Loucy (cell line): Measurements from ENCODE around the gene SIRT7.
A peak's percentile ranks its signal among the peaks of the same experiment; 100 is the strongest.
"Not testable (repeated sequence)": the region's sequence is repeated elsewhere in the genome, so short reads cannot be mapped to it uniquely, and the experiment has no call there.

Experiments used
- H2AFZ ChIP-seq: fragments of 200-600 bp; sonication (generic); 2 replicates; pipeline ENCODE4 v1.6.0; 2016; ENCODE audit warnings: antibody characterized with exemption, mild to moderate bottlenecking, low read length, moderate library complexity
- H3F3A ChIP-seq: fragments of 200-600 bp; 2 replicates; pipeline ENCODE4 v1.6.0; 2016; ENCODE audit warnings: antibody characterized with exemption, low read depth, mild to moderate bottlenecking
- H3K27me3 ChIP-seq: fragments of 200-600 bp; sonication (generic); 2 replicates; pipeline ENCODE4 v1.6.1; 2014; ENCODE audit warnings: low read length, mild to moderate bottlenecking; ENCODE audit not compliant: insufficient read depth, poor library complexity, severe bottlenecking
- H3K36me3 ChIP-seq: fragments of 200-600 bp; sonication (generic); 2 replicates; pipeline ENCODE4 v1.6.1; 2016; ENCODE audit warnings: low read length; ENCODE audit not compliant: insufficient read depth
- H3K4me1 ChIP-seq: fragments of 200-600 bp; sonication (generic); 2 replicates; pipeline ENCODE4 v1.5.1; 2014; ENCODE audit warnings: low read length, mild to moderate bottlenecking; ENCODE audit not compliant: insufficient read depth, poor library complexity, severe bottlenecking
- H3K4me2 ChIP-seq: fragments of 200-600 bp; sonication (generic); 2 replicates; pipeline ENCODE4 v1.6.0; 2014; ENCODE audit warnings: antibody characterized with exemption, low read length, low read depth, mild to moderate bottlenecking; ENCODE audit not compliant: poor library complexity, severe bottlenecking
- H3K4me3 ChIP-seq: fragments of 200-600 bp; sonication (generic); 2 replicates; pipeline ENCODE4 v1.5.1; 2014; ENCODE audit warnings: low read length, mild to moderate bottlenecking, mixed read lengths; ENCODE audit not compliant: poor library complexity, severe bottlenecking
- H3K79me2 ChIP-seq: fragments of 200-600 bp; sonication (generic); 2 replicates; pipeline ENCODE4 v1.6.1; 2014; ENCODE audit warnings: low read length; ENCODE audit not compliant: insufficient read depth
- H3K9ac ChIP-seq: fragments of 200-600 bp; sonication (generic); 2 replicates; pipeline ENCODE4 v1.6.0; 2014; ENCODE audit warnings: mild to moderate bottlenecking, low read depth, low read length, moderate library complexity; ENCODE audit not compliant: poor library complexity, severe bottlenecking
- H3K9me2 ChIP-seq: fragments of 200-600 bp; sonication (generic); replicated peaks from 2 replicates; pipeline ENCODE4 v1.6.1; 2016; ENCODE audit warnings: low read depth, low read length, mixed read lengths
- H3K9me3 ChIP-seq: fragments of 200-600 bp; sonication (generic); 2 replicates; pipeline ENCODE4 v1.6.1; 2014; ENCODE audit warnings: mild to moderate bottlenecking, antibody characterized with exemption, low read length, low read depth; ENCODE audit not compliant: insufficient read depth
- H4K20me1 ChIP-seq: fragments of 200-600 bp; sonication (generic); 2 replicates; pipeline ENCODE4 v1.6.0; 2014; ENCODE audit warnings: antibody characterized with exemption, low read length, mild to moderate bottlenecking; ENCODE audit not compliant: insufficient read depth, poor library complexity, severe bottlenecking
- EZH2phosphoT487 ChIP-seq: fragments of 200-600 bp; IDR thresholded peaks from 2 replicates; pipeline ENCODE4 v1.6.1; 2018; ENCODE audit warnings: antibody characterized with exemption, mild to moderate bottlenecking, moderate library complexity, borderline replicate concordance
- TF ChIP-seq, protein P1 (sequence below): fragments of 200-600 bp; sonication (generic); conservative IDR thresholded peaks from 2 replicates; pipeline ENCODE4 v1.5.1; 2014; ENCODE audit warnings: mild to moderate bottlenecking, antibody characterized with exemption, low read length

SIRT7 gene

DNA sequence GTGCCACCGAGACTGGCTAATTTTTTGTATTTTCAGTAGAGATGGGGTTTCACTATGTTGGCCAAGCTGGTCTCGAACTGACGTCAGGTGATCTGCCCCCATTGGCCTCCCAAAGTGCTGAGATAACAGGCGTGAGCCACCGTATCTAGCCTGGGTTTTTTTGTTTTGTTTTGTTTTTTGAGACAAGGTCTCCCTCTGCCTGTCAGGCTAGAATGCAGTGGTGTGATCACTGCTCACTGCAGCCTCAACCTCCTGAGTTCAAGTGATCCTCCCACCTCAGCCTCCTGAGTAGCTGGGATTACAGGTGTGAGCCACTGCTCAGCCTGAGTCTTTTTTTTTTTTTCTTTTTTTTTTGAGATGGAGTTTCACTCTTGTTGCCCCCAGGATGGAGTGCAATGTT, 35.5 kb upstream of the SIRT7 start:
- not testable (repeated sequence) for H3K4me1 ChIP-seq, H3F3A ChIP-seq, H3K4me3 ChIP-seq, H3K9me2 ChIP-seq, H3K9me3 ChIP-seq, H3K36me3 ChIP-seq, H3K9ac ChIP-seq, H3K27me3 ChIP-seq, H2AFZ ChIP-seq, H4K20me1 ChIP-seq, H3K4me2 ChIP-seq, H3K79me2 ChIP-seq
- TF ChIP-seq, protein P1, sequence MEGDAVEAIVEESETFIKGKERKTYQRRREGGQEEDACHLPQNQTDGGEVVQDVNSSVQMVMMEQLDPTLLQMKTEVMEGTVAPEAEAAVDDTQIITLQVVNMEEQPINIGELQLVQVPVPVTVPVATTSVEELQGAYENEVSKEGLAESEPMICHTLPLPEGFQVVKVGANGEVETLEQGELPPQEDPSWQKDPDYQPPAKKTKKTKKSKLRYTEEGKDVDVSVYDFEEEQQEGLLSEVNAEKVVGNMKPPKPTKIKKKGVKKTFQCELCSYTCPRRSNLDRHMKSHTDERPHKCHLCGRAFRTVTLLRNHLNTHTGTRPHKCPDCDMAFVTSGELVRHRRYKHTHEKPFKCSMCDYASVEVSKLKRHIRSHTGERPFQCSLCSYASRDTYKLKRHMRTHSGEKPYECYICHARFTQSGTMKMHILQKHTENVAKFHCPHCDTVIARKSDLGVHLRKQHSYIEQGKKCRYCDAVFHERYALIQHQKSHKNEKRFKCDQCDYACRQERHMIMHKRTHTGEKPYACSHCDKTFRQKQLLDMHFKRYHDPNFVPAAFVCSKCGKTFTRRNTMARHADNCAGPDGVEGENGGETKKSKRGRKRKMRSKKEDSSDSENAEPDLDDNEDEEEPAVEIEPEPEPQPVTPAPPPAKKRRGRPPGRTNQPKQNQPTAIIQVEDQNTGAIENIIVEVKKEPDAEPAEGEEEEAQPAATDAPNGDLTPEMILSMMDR, result peak; percentile 16; the same call in 1 of the 2 replicates

DNA sequence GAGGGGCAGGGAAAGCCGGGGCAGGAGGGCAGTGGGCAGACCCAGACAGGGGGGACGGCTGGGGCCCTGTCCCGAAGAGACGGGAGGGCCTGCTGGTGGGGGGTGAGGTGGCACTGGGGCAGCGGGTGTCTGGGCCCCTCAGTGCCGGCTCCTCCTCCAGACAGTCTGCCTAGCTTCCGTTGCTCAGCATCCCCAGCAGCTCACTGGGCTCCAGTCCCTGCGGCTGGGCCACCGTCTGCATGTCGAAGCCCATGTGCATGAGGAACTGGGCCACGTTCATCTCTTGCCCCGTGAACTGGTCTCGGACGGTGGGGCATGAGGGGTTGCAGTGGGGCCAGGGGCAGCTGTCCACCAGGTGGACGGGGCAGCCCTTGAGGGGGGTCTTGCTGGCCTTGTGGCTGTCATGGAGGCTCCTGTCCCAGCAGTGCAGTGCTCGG, 34.8 kb upstream of the SIRT7 start:
- no peaks in the 10 kb centered on the region for H3K4me1 ChIP-seq
- no peaks in the 10 kb centered on the region for H3F3A ChIP-seq
- H3K79me2 ChIP-seq, result no peaks in the 10 kb centered on the region
- H2AFZ ChIP-seq, result no peak overlapping the region
- H3K9me2 ChIP-seq, result no peaks in the 10 kb centered on the region
- no peak overlapping the region for H3K9ac ChIP-seq
- H3K27me3 ChIP-seq, result no peaks in the 10 kb centered on the region
- H3K9me3 ChIP-seq, result no peaks in the 10 kb centered on the region
- TF ChIP-seq, protein P1, result no peak
- H3K36me3 ChIP-seq, result no peaks in the 10 kb centered on the region
- no peaks in the 10 kb centered on the region for H4K20me1 ChIP-seq
- no peak overlapping the region for H3K4me2 ChIP-seq
- no peak overlapping the region for H3K4me3 ChIP-seq

DNA sequence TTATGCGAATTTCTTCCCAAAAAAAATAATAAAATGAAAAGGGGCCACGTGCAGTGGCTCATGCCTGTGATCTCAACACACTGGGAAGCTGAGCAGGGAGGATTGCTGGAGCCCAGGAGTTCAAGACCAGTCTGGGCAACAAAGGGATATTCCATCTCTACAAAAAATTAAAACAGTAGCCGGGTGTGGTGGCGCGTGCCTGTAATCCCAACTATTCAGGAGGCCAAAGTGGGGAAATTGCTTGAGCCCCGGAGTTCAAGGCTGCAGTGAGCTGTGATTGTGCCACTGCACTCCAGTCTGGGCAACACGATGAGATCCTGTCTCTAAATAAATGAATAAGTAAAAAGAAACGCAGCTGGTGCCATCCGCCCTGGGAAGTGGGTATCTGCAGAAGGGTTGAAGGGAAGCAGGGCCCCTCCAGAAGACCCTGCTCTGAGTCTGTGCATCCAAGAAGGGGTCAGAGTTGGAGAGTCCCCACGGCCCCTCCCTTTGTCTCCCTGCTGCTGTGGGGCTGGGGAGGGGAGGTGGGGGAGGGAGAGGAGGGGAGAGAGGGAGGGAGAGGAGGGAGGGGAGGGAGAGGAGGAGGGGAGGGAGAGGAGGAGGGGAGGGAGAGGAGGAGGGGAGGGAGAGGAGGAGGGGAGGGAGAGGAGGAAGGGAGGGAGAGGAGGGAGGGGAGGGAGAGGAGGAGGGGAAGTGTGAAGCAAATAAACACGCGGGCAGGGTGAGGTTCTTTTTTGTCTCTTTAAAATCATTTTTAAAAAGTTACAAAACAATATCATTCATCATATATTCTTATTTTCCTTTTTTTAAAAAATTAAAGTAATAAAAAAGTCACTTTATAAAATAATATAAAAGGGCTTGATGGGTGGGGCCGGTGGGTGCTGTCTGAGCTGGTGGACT, 34.1 kb upstream of the SIRT7 start:
- no peak overlapping the region for H3K4me2 ChIP-seq

More for the DNA sequence above, 34.1 kb upstream of the SIRT7 start:
- no peaks in the 10 kb centered on the region for H3K27me3 ChIP-seq
- H2AFZ ChIP-seq, result no peak overlapping the region
- no peaks in the 10 kb centered on the region for H3K79me2 ChIP-seq
- no peak overlapping the region for H3K9ac ChIP-seq
- H3F3A ChIP-seq, result no peaks in the 10 kb centered on the region
- no peaks in the 10 kb centered on the region for H3K4me1 ChIP-seq
- no peaks in the 10 kb centered on the region for H4K20me1 ChIP-seq
- no peaks in the 10 kb centered on the region for H3K9me3 ChIP-seq
- H3K9me2 ChIP-seq, result no peaks in the 10 kb centered on the region
- TF ChIP-seq, protein P1, result no peak
- TF ChIP-seq EZH2phosphoT487, result no peak
- H3K36me3 ChIP-seq, result no peaks in the 10 kb centered on the region
- H3K4me3 ChIP-seq, result no peak overlapping the region
